GM18520 (cell line): Measurements from ENCODE around the gene PHB1.
"Not testable (repeated sequence)": the region's sequence is repeated elsewhere in the genome, so short reads cannot be mapped to it uniquely, and the experiment has no call there.

ENCODE experiments used
- ATAC-seq: cut with Tn5 transposase; IDR thresholded peaks from one replicate; pipeline ENCODE4 v1.9.1; 2021; ENCODE audit not compliant: unreplicated experiment

PHB1 gene

GRCh38 chr17:49381793-49382192 is 32.9 kb downstream of the PHB1 start:
- no peak for ATAC-seq

- no peak for ATAC-seq
Observed at GRCh38 chr17:49381033-49381432, 33.6 kb downstream of the PHB1 start.

DNA sequence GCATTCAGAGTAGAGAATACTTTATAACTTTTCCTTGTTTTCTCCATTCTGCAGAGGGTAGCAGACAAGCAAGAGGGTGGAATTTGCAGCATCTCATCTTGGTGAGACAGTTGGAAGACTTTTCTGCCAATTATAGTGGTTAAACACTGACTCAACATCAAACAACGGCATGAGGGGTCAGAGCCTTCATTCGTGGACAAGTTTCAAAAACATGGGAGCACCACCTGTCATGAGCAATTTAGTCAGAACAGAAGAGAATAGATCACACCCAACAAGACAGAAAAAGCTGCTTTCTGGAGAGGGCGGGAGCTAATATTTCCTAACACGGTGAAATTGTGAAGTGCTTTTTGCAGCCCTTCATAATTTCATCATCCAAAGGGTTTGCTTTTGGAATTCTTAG is 34.8 kb downstream of the PHB1 start:
- no peak for ATAC-seq

- no peak for ATAC-seq
Observed at GRCh38 chr17:49378311-49378710, 36.4 kb downstream of the PHB1 start.

DNA sequence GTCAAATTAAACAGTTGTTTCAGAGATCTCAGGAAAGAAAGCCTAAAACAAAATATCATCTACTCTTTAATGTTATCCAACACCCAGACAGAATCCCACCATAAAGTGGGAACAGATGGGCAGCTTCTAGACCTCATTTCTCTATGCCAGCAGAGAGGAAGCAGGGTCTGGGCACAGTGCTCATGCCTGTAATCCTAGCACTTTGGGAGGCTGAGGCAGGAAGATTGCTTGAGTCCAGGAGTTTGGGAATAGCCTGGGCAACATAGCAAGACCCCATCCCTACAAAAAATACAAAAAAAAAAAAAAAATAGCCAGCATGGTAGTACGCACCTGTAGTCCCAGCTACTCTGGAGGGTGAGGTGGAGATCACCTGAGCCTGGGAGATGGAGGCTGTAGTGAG is 39.1 kb downstream of the PHB1 start:
- ATAC-seq: no peak

DNA sequence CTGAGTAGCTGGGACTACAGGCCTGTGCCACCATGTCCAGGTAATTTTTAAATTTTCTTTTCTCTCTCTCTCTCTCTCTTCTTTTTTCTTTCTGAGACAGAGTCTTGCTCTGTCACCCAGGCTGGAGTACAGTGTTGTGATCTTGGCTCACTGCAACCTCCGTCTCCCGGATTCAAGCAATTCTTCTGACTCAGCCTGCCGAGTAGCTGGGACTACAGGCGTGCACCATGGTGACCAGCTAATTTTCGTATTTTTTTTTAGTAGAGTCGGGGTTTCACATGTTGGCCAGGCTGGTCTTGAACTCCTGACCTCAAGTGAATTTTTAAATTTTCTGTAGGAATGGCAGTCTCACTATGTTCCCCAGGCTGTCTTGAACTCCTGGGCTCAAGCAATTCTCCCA is 41.6 kb downstream of the PHB1 start:
- ATAC-seq: no peak

GRCh38 chr17:49372425-49372824 is 42.3 kb downstream of the PHB1 start:
- ATAC-seq: no peak

DNA sequence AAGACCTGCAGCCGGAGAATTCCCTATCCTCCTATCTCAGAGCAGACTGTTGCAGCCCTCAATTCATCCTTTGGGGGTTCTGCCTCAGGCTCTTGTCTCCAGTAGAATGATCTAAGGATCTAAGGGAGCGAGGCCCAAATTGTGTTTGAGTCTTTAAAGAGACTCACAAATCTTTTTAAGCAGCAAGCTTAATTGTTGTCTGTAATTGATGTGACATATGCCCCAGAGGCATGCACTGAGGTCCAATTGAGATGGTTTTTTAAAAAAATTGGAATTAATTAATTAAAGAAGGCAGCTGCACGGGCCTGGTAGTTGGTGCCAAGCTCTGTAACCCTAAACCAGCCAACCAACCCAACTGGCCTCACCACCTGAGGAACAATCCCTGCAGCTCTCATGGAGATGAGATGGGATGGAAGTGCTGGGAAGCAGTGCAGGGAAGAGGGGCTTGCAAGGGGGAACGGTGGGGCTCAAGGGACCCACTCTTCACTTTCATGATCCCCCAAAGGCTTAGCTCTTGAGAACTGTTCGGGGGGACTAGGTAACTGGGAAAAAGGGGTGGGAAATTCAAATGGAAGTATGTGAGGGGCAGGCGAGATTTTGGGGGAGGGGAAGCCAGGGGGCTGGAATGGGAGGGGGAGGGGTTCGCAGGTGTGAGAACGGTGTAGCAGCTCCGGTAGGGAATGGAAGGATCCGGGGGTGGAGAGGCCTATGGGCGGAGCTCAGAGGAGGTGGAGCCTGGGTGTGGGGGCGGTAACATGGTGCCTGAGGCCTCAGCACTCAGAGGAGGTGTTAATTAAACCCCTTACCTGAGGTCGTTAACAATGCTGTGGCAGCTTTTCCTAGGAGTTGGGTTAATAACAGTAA is 43.5 kb downstream of the PHB1 start:
- ATAC-seq: no peak

DNA sequence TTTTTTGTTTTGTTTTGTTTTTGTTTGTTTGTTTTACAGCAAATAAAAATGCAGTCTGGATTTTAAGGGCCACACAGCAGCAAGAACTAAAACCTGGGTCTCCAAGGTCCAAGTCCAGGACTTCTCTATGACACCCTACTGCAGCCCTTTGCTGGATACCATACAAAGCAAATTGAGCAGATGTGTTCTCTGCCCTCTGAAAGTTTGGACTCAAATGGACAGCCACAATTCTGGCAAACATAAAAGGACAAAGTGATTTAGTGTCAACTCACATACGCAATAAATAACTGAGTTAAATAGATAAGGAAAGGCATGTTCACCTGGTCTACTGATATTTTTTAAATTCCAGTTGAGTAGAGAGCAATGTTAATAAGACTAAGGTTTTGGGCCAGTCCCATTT is 44.9 kb downstream of the PHB1 start:
- no peak for ATAC-seq

GRCh38 chr17:49369089-49369488 is 45.6 kb downstream of the PHB1 start:
- ATAC-seq: no peak

- no peak for ATAC-seq
Observed at GRCh38 chr17:49365667-49366066, 49.0 kb downstream of the PHB1 start.

GRCh38 chr17:49365126-49365525 is 49.6 kb downstream of the PHB1 start:
- ATAC-seq: not testable (repeated sequence)

GRCh38 chr17:49364119-49364518 is 50.6 kb downstream of the PHB1 start:
- ATAC-seq: no peak

DNA sequence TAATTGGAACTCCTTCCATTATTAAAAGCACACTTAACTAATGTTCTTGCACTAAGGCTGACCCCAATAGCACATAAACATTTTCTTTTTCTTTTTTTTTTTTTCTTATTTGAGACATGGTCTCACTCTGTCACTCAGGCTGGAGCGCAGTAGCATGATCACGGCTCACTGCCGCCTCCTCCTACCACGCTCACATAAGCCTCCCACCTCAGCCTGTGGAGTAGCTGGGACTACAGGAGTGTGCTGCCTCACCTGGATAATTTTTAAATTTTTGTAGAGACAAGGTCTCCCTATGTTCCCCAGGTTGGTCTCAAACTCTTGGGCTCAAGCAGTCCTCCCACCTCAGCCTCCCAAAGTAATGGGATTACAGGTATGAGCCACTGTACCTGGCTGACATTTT is 51.4 kb downstream of the PHB1 start:
- no peak for ATAC-seq

DNA sequence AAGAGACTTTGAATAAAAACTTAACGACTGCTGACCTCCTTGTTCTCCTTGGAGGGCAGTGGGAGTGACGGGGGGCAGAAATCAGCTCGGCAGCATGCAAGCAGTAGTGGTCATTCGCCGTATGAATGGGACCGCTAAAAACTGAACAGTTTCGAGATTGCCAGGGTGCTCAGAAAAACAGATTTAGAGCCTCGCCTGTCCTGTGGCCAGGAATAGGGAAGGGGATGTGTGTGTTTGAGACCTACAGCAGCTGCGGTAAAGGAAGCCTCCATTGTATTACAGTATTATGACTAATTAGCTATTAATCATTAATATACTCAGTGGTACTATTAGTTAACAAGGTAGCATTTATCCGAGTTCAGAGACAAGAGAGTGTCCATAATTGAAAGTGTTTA is 52.0 kb downstream of the PHB1 start:
- no peak for ATAC-seq

DNA sequence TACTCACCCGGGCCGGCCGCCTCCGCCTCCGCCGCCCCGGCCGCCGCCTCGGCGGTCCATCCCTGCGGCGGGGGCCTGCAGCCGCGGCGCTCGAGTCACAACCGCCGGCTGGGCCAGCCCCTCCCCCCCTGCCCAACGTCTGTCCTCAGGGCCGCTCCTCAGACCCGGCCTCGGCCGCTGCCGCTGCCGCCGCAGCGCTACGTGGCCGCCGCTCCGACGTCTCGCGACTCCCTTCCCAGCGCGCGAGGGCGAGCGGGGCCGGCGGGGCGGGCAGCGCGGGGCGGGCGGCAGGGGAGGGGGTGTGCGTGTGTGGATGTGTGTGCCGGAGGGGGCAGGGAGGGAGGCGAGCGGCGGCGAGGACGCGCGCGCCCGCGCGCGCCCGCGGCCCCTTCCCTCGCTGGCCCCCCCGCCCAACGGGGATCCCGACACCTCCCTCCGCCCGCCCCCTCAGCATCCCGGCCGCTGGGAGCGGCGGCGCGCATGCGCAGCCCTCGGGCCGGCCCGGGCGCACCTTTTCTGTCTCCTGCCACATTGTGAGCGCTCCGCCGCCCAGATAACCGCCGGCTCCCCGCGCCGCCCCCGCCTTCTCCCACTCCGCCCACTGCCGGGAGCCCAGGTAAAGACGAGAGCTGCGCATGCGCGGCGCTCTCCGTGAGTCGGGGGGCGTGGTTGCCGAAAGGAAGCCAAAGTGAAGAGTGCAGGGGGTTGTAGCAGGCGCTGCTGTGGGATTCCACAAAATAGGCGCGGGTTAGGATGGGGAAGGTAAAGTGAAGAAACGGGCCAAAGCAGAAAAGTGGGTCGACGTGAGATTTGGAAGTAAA is 52.6 kb downstream of the PHB1 start, which contains the start of gene ZNF652:
Gene ZNF652 (minus strand): TSS at position 349 of the 821 bp plus-strand sequence. CDS start 44,525 bp downstream, outside the sequence.
- peak; percentile 63 for ATAC-seq

- ATAC-seq: peak; percentile 11
Observed at GRCh38 chr17:49361129-49361901, 53.4 kb downstream of the PHB1 start.

DNA sequence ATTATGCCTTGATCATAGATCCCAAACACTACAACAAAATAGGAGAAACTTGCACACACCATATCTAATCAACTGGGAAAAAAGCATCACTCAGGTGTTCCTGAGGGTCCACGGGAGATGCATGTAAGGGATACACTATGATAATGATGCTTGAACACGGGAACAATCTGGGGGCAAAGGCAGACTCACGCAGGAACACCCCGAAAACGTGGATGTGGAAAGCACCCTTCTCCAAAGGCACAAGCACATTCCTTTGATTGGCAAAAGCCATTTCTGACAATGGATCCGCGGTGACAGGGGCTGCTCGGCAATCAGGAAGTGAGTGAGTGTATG is 53.9 kb downstream of the PHB1 start:
- ATAC-seq: no peak

GRCh38 chr17:49359990-49360795 is 54.5 kb downstream of the PHB1 start:
- no peak for ATAC-seq

DNA sequence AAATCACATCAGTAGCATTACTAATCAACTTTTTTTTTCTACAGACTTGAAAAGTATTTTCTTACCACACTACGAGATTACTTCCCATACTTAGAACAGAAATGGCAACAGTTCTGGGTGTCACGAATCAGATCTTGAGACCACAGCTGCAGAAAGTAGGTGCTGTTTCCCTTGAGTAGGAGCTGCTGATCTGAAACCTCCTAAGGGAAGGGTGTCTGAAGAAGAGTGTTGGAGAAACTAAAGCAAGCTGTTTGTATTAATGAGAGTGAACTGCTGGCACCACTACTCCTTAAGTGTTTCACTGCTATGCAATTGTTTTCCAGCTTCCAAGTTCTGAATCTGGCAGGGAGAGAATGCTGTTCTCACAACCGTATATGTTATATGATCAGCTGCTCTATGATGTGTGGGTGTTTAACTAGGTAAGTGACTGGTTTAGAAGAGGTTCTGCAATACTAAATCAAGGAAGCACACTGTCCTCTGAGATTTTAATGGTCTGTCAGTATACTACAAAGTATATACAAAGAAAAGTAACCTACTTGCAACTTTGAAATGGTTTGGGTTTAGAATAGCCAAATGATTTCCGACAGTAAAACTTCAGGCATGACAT is 55.9 kb downstream of the PHB1 start:
- no peak for ATAC-seq
